ENCODE results near the gene LONP1.

LONP1 gene

DNA sequence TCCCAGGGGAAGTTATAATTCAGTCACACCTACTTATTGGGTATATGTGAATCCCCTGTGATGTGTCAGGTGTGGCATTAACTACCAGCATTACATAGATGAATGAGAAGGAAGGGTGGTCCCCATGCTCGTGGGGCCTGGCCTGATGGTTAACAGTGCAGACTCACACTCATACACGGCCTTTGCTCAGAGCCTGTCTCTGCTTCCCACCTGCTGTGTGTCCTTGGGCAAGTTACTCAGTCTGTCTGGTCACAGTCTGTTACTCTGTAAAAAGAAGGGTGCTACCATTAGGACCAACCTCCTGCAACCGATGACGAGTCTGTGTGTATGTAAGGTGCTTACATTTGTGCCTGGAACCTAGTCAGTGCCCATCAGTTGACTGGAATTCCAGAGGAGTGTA is 73.2 kb downstream of the LONP1 start:
- no peak for DNase-seq

DNA sequence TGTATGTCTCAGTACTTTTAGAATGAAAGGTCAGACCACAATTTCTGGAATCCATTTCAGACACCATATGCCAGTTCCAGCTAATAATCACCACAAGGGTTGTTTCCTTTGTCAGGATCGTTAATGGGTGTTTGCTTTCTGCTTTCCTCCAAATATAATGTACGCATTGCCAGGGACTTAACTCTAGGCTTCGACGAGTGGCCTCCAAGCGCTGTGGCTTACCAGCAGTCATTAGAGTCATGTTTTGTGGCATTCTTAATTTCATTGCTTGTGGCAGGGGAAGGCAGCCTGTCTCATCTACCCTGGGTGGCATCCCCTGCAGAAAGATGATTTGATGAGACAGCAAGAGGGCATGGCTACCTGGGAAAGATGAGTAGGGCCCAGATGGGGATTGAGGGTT is 74.5 kb downstream of the LONP1 start:
- no peak for DNase-seq

DNA sequence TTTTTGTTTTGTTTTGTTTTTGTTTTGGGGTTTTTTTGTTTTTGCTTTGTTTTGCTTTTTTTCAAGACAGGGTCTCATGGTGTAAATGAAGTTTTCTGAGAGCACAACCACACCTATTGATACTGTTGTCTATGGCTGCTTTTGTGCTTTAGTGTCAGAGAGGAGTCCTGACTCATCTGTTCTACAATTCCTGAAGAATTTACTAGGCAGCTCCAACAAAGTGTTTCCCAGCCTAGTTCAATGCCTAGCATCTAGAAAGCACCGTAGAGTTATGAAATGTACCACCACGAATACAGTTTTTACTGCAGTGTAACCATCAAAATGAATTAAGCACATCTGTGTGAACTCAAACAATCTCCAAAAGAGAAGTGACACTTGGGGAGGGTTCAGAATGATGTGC is 75.9 kb downstream of the LONP1 start:
- no peak for DNase-seq

DNA sequence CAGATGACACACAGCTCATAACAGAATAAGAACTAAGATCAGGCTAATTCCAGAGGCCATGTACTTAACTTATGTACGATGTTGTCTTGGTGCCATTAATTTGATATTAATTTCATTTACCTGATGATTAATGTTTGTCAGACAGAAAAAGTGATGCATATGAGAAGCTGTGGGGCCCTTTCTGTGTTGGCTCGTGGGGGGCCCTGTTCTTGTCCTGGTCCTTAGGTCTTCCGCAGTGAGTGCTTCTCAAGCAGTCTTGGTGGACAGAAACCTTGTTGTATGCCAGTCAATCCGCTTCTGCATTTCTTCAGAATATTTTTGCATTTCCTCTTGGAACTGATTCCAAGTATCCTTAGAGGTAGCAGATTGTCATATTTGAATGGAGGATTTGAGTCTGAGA is 76.9 kb downstream of the LONP1 start:
- no peak for DNase-seq

DNA sequence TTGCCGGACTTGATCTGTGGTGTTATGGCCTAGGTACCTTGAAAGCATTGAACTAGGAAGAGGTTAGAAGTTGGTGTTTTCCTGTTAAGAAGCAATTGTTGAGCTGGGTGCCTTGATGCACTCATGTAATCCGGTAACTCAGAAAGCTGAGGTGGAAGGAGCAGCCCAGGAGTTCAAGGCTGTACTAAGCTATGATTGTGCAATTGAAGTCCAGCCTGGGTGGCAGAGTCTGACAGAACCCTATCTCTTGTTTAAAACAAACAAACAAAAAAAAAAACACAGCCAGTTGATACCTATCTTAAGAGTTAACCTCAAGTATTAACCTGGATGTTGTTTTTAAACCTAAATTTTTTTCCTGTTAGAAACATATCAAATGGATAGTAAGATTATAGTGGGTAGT is 77.7 kb downstream of the LONP1 start:
- no peak for DNase-seq
